ENCODE measurements around the gene COPS8. TPM values are rescaled to one million over a fixed set of nuclear protein-coding genes. Genes with fewer than 3 reads are reported as not detected.

Gene COPS8
- total RNA-seq, 2 donors from 2014 or later, result 27.4 to 27.8 TPM

DNA sequence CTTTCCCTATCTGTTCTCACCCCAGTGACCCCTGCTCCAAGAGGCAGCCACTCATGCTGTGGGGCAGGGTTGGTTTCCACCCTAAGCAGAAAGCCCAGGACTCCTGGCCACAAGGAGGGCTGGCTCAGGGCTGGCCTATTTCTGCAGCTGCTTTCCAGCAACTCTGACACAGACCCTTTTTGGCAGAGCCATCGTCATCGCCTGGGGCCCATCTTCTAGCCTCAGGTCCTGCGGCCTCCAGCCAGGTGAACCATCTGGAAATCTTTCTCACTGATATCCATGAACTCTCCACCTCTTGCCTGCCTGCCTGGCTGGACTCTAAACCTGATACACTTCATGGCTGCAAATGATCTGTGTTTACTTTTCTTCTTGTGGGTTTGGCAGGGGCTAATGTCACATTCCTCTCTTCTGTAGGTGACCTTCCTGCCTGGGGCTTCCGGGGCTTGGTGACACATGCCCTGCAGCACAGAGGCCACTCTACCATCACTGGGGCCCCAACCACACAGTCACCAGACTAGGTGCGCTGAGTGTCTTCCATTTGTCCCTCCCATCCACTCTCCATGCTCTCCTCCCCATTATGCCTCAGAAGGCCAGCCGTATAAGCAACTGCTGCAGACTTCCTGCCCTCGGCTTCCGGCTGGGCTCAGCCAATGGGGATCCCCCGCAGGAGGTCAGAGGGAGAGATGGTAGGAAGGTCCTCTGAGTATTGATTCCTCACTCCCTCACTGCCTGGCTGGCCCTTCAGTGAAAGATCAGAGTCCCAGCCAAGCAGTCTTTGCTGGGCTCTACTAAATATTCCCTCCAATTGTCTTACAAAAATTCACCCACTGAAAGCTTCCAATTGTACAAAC, 9.7 kb upstream of the COPS8 start:
- Histone ChIP-seq H3K27ac (no peak overlapping the region), H3K27me3 (no peaks in the 10 kb centered on the region), H3K9me3 (no peaks in the 10 kb centered on the region), H3K4me3 (no peak overlapping the region), H3K36me3 (replicated peaks in 1 of 2; ENCODE audit: insufficient read depth in 1 of 2, low read depth in 2 of 2) (no peaks in the 10 kb centered on the region), H3K4me1 (peaks cover 8% of the 10 kb centered on the region)
- intact Hi-C loops (cut with DNase I), result no loop called here
- TF ChIP-seq POLR2A (IDR thresholded peaks at IDR 0.05), result no peak
- TF ChIP-seq, protein P1, sequence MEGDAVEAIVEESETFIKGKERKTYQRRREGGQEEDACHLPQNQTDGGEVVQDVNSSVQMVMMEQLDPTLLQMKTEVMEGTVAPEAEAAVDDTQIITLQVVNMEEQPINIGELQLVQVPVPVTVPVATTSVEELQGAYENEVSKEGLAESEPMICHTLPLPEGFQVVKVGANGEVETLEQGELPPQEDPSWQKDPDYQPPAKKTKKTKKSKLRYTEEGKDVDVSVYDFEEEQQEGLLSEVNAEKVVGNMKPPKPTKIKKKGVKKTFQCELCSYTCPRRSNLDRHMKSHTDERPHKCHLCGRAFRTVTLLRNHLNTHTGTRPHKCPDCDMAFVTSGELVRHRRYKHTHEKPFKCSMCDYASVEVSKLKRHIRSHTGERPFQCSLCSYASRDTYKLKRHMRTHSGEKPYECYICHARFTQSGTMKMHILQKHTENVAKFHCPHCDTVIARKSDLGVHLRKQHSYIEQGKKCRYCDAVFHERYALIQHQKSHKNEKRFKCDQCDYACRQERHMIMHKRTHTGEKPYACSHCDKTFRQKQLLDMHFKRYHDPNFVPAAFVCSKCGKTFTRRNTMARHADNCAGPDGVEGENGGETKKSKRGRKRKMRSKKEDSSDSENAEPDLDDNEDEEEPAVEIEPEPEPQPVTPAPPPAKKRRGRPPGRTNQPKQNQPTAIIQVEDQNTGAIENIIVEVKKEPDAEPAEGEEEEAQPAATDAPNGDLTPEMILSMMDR (IDR thresholded peaks at IDR 0.05), result no peak
- no peak for DNase-seq
- WGBS, 2 donors, result 52 to 66% methylated on average over 8 to 9 of the region's 9 CpGs
- ATAC-seq, result no peak

DNA sequence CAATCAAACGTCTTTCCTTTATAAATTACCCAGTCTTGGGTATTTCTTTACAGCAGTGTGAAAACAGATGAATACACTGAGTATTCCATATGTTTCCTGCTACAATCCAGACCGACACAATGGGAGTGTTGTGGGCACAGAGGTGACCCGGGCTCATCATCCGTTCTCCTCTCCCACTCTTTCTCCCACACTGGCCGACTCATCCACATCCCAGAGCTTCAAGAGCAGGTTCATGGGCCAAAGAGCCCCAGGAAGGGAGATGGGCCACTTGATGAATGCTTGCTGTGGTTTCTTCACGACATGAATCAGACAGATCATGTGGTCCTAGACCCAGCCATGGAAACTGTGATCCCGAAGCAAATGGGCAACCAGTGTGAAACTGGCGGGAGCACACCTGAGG, 4.1 kb upstream of the COPS8 start:
- ATAC-seq (no peak), DNase-seq (no peak)
- H3K27ac ChIP-seq, result no peak overlapping the region
- H3K27me3 ChIP-seq, result no peaks in the 10 kb centered on the region
- TF ChIP-seq, protein P1 (IDR thresholded peaks at IDR 0.05), result no peak
- no peak for TF ChIP-seq POLR2A (IDR thresholded peaks at IDR 0.05)
- no peaks in the 10 kb centered on the region for H3K36me3 ChIP-seq (replicated peaks in 1 of 2; ENCODE audit: insufficient read depth in 1 of 2, low read depth in 2 of 2)
- H3K4me3 ChIP-seq, result no peak overlapping the region
- H3K9me3 ChIP-seq, result no peaks in the 10 kb centered on the region
- WGBS, 2 donors, result 87% methylated on average over 8 of the region's 8 CpGs
- intact Hi-C loops (cut with DNase I), result no loop called here
- H3K4me1 ChIP-seq, result peaks cover 11% of the 10 kb centered on the region

DNA sequence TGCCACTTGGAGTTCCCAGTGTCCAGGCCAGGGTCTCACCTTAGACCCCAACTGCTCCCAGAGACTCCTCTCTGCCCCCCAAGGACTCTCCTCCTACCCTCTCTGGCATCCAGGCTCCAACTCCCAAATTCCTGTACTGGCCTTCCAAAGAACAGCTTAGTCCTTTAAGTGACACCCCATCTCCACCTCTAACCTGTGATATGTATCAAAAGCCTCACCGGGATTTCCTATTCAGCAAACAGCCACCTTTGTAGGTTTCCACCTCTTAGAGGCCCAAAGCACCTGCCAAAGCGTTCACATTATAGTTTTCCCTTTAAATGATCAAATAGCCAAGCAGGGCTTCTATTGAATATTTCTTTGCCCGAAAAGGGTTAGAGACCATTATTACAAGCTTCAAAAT, 2.7 kb upstream of the COPS8 start:
- intact Hi-C loops (cut with DNase I), result no loop called here

DNA sequence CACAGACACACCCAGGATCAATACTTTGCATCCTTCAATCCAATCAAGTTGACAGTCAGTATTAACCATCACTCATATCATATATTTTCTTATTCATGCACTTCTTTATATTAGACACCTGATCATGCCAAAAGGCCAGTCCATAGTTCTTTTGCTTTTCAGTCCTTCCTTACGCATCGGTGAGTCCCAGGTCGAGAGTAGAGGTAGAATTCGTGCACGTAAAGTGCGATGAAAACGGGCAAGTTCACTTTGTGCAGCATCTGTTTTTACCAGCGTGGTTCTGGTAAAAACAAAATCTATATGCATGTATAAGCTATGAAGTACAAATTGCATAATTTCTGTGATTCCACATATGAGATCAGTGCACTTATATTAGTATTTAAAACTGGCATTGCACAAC, 1.2 kb upstream of the COPS8 start:
- DNase-seq, result no peak
- no peaks in the 10 kb centered on the region for H3K27me3 ChIP-seq
- 91 to 95% methylated on average over 8 of the region's 8 CpGs for WGBS, 2 donors
- no peak for ATAC-seq
- peaks cover 13% of the 10 kb centered on the region for H3K4me1 ChIP-seq
- TF ChIP-seq, protein P1 (IDR thresholded peaks at IDR 0.05), result no peak
- no peak for TF ChIP-seq POLR2A (IDR thresholded peaks at IDR 0.05)
- no peak overlapping the region for H3K27ac ChIP-seq
- no peaks in the 10 kb centered on the region for H3K9me3 ChIP-seq
- H3K4me3 ChIP-seq, result no peak overlapping the region
- peaks cover 0 to under 1% of the 10 kb centered on the region in 2 donors for H3K36me3 ChIP-seq (replicated peaks in 1 of 2; ENCODE audit: insufficient read depth in 1 of 2, low read depth in 2 of 2)
- intact Hi-C loops (cut with DNase I), result no loop called here

More for the DNA sequence above, 2.7 kb upstream of the COPS8 start:
- H3K36me3 ChIP-seq (replicated peaks in 1 of 2; ENCODE audit: insufficient read depth in 1 of 2, low read depth in 2 of 2), result no peaks in the 10 kb centered on the region
- DNase-seq (no peak), ATAC-seq (no peak)
- H3K27ac ChIP-seq, result no peak overlapping the region
- no peaks in the 10 kb centered on the region for H3K9me3 ChIP-seq
- H3K4me1 ChIP-seq, result peaks cover 13% of the 10 kb centered on the region
- 88 to 95% methylated on average over 3 of the region's 3 CpGs for WGBS, 2 donors
- TF ChIP-seq, protein P1 (IDR thresholded peaks at IDR 0.05), result no peak
- TF ChIP-seq POLR2A (IDR thresholded peaks at IDR 0.05), result no peak
- H3K4me3 ChIP-seq, result no peak overlapping the region
- no peaks in the 10 kb centered on the region for H3K27me3 ChIP-seq

DNA sequence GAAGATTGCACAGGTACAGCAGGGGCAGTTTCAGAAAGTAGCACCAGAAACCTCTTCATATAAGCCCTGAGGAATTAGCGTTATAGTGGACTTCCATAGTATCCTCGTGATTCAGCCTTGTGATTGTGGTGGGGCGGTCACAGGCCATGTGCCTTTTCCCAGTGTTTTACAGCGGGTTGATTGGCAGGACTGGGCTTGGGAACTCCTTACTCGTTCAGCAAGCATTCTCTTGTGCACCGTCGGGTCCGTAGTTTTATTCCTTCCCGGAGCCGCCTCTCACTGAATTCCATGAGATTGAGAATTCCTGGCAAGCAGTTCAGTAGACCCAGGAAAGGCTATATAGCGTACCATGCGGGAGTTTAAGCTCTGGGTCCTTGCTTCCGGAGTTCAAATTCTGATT, 5.2 kb downstream of the COPS8 start:
- Histone ChIP-seq H3K4me3 (no peak overlapping the region), H3K9me3 (no peaks in the 10 kb centered on the region), H3K27ac (no peak overlapping the region), H3K27me3 (no peaks in the 10 kb centered on the region), H3K36me3 (replicated peaks in 1 of 2; ENCODE audit: insufficient read depth in 1 of 2, low read depth in 2 of 2) (peaks cover 0 to 11% of the 10 kb centered on the region in 2 donors), H3K4me1 (peaks cover 4% of the 10 kb centered on the region)
- no peak for DNase-seq
- 85 to 86% methylated on average over 13 of the region's 13 CpGs for WGBS, 2 donors
- intact Hi-C loops (cut with DNase I), result no loop called here
- TF ChIP-seq, protein P1 (IDR thresholded peaks at IDR 0.05), result no peak
- no peak for TF ChIP-seq POLR2A (IDR thresholded peaks at IDR 0.05)
- ATAC-seq, result no peak

All from body of pancreas (tissue), 4 donors.